Cortex of kidney (tissue), 1 donor: ENCODE measurements around the gene RNF149.

ENCODE experiments used
- DNase-seq: peaks from one replicate; lab custom pipeline; 2025; lab: John Stamatoyannopoulos, UW

Gene RNF149

GRCh38 chr2:101230541-101231001 lies 77.9 kb downstream of the RNF149 start:
- no peak for DNase-seq
